HG02884 (cell line): ENCODE data around the gene HMGB2.

ENCODE experiments used
- ATAC-seq: cut with Tn5 transposase; IDR thresholded peaks from one replicate; pipeline ENCODE4 v1.9.1; 2021; ENCODE audit warnings: mild to moderate bottlenecking, moderate library complexity; ENCODE audit not compliant: unreplicated experiment

HMGB2 gene

GRCh38 chr4:173334891-173335752 lies 964 bp upstream of the HMGB2 start:
- peak; percentile 30 for ATAC-seq

- peak; percentile 0 for ATAC-seq
These were observed 487 bp downstream of the HMGB2 start for GRCh38 chr4:173333658-173334084.

- no peak for ATAC-seq
These were observed 1.0 kb downstream of the HMGB2 start for GRCh38 chr4:173332963-173333657.

GRCh38 chr4:173332021-173332487 lies 2.1 kb downstream of the HMGB2 start:
- no peak for ATAC-seq

- ATAC-seq = no peak
These were observed 3.6 kb downstream of the HMGB2 start for GRCh38 chr4:173330590-173330989.

- no peak for ATAC-seq
These were observed 5.8 kb downstream of the HMGB2 start for GRCh38 chr4:173328236-173328901.

GRCh38 chr4:173325007-173325736 lies 9.0 kb downstream of the HMGB2 start:
- ATAC-seq = no peak

GRCh38 chr4:173319696-173320095 lies 14.5 kb downstream of the HMGB2 start:
- no peak for ATAC-seq

- ATAC-seq = peak; percentile 64
These were observed 15.4 kb downstream of the HMGB2 start for GRCh38 chr4:173318648-173319211.

- peak; percentile 20 for ATAC-seq
These were observed 15.9 kb downstream of the HMGB2 start for GRCh38 chr4:173318240-173318639.

GRCh38 chr4:173317004-173317403 lies 17.2 kb downstream of the HMGB2 start:
- ATAC-seq = peak; percentile 41

GRCh38 chr4:173316060-173316459 lies 18.1 kb downstream of the HMGB2 start:
- ATAC-seq = no peak

GRCh38 chr4:173314715-173315114 lies 19.4 kb downstream of the HMGB2 start:
- ATAC-seq = no peak

GRCh38 chr4:173311368-173311767 lies 22.8 kb downstream of the HMGB2 start:
- ATAC-seq = no peak

GRCh38 chr4:173307778-173308177 lies 26.4 kb downstream of the HMGB2 start:
- no peak for ATAC-seq

GRCh38 chr4:173301518-173302201 lies 32.5 kb downstream of the HMGB2 start:
- ATAC-seq = no peak

- ATAC-seq = no peak
These were observed 39.7 kb downstream of the HMGB2 start for GRCh38 chr4:173294444-173294843.

- ATAC-seq = no peak
These were observed 40.5 kb downstream of the HMGB2 start for GRCh38 chr4:173293663-173294062.

- no peak for ATAC-seq
These were observed 42.3 kb downstream of the HMGB2 start for GRCh38 chr4:173291899-173292298.

GRCh38 chr4:173289353-173289727 lies 44.8 kb downstream of the HMGB2 start:
- no peak for ATAC-seq
